ENCODE results near the gene UNK. TPM values are rescaled to one million over a fixed set of nuclear protein-coding genes. Genes with fewer than 3 reads are reported as not detected.

Gene UNK
- total RNA-seq, 1 experiment from 2014 or later: 16.0 TPM

DNA sequence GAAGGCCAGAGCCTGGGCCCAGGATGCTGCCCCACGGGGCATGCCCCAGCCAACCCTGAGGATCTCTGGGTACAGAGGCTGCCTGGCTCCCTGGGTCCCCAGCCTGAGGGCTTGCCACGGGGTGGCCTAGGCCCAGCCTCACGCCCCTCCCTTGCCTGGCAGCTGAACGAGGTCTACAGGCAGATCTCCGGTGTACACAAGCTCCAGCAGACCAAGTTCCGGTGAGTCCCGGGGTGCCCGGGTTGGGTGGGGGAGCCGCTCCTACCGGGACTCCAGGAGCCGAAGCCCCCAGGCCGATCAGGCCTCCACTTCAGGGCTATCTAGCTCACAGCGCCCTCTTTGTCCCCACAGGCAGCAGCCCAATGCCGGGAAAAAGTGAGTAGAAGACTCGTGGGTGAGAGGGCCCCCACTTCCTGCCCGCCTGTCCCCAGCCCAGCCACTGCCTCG is 44.0 kb upstream of the UNK start:
- Mint-ChIP-seq H3K4me3 (ENCODE audit: unreplicated experiment) (no peak overlapping the region), H3K27me3 (ENCODE audit: insufficient read depth, unreplicated experiment) (no peaks in the 10 kb centered on the region), H3K4me1 (ENCODE audit: insufficient read depth, unreplicated experiment) (peaks cover 5% of the 10 kb centered on the region), H3K9me3 (ENCODE audit: unreplicated experiment) (no peaks in the 10 kb centered on the region), H3K36me3 (ENCODE audit: insufficient read depth, unreplicated experiment) (peaks cover 89% of the 10 kb centered on the region), H3K27ac (ENCODE audit: low read depth, unreplicated experiment) (no peak overlapping the region)
- ChIA-PET CTCF (interaction anchor here (0.5 kb wide), 1 partner anchor 90 kb away, joined by 3 read pairs; no protein-coding TSS in a partner anchor), POLR2A (interaction anchor here (0.5 to 28.4 kb wide), 3 partner anchors 14 to 57 kb away, joined by 3 to 748 read pairs (median 3); no protein-coding TSS in a partner anchor)
- intact Hi-C loops (cut with micrococcal nuclease): no loop called here
- TF ChIP-seq, protein P1, sequence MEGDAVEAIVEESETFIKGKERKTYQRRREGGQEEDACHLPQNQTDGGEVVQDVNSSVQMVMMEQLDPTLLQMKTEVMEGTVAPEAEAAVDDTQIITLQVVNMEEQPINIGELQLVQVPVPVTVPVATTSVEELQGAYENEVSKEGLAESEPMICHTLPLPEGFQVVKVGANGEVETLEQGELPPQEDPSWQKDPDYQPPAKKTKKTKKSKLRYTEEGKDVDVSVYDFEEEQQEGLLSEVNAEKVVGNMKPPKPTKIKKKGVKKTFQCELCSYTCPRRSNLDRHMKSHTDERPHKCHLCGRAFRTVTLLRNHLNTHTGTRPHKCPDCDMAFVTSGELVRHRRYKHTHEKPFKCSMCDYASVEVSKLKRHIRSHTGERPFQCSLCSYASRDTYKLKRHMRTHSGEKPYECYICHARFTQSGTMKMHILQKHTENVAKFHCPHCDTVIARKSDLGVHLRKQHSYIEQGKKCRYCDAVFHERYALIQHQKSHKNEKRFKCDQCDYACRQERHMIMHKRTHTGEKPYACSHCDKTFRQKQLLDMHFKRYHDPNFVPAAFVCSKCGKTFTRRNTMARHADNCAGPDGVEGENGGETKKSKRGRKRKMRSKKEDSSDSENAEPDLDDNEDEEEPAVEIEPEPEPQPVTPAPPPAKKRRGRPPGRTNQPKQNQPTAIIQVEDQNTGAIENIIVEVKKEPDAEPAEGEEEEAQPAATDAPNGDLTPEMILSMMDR (IDR thresholded peaks at IDR 0.05; ENCODE audit: unreplicated experiment): no peak
- no peak for DNase-seq (ENCODE audit: unreplicated experiment)
- no TSS peak for BruUV-seq (replicated peaks)

DNA sequence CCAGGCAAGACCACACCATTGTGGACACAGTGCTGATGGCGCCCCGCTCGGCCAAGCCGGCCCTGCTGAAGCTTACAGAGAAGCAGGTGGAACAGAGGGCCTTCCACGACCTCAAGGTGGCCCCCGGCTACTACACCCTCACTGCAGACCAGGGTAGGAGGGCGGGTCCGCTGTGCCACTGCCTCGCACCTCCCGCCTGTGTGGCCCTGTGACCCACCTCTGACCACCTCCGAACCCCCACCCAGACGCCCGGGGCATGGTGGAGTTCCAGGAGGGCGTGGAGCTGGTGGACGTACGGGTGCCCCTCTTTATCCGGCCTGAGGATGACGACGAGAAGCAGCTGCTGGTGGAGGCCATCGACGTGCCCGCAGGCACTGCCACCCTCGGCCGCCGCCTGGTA is 42.3 kb upstream of the UNK start:
- intact Hi-C loops (cut with micrococcal nuclease): no loop called here
- H3K9me3 Mint-ChIP-seq (ENCODE audit: unreplicated experiment): no peaks in the 10 kb centered on the region
- TF ChIP-seq, protein P1 (IDR thresholded peaks at IDR 0.05; ENCODE audit: unreplicated experiment): no peak
- H3K36me3 Mint-ChIP-seq (ENCODE audit: insufficient read depth, unreplicated experiment): peaks cover 94% of the 10 kb centered on the region
- ChIA-PET CTCF (no interaction called here), POLR2A (interaction anchor here (1.2 to 1.6 kb wide), 3 partner anchors 33 to 75 kb away, joined by 3 to 4 read pairs (median 4); no protein-coding TSS in a partner anchor)
- H3K4me3 Mint-ChIP-seq (ENCODE audit: unreplicated experiment): no peak overlapping the region
- no peak overlapping the region for H3K27ac Mint-ChIP-seq (ENCODE audit: low read depth, unreplicated experiment)
- no peak for DNase-seq (ENCODE audit: unreplicated experiment)
- peaks cover 5% of the 10 kb centered on the region for H3K4me1 Mint-ChIP-seq (ENCODE audit: insufficient read depth, unreplicated experiment)
- BruUV-seq (replicated peaks): no TSS peak
- H3K27me3 Mint-ChIP-seq (ENCODE audit: insufficient read depth, unreplicated experiment): no peaks in the 10 kb centered on the region

DNA sequence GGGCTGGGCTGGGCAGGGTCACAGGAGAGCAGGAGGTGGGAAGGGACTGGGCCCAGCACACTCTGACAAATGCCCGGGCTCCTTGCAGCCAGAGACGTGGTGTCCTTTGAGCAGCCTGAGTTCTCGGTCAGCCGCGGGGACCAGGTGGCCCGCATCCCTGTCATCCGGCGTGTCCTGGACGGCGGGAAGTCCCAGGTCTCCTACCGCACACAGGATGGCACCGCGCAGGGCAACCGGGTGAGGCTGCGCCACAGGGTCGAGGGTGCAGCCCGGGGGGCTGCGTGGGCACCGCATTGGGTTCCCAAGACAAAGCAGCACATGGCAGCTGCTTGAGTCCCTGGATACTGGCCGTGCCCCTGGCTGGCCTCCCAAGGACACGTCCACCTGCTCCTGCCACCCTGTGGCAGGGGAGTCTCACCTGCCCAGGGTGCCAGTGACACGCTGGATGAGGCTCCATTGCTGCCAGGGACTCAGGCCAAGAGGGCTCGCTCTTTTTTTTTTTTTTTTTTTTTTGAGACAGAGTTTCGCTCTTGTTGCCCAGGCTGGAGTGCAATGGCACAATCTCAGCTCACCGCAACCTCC is 40.9 kb upstream of the UNK start:
- Mint-ChIP-seq H3K9me3 (ENCODE audit: unreplicated experiment) (no peaks in the 10 kb centered on the region), H3K4me1 (ENCODE audit: insufficient read depth, unreplicated experiment) (peaks cover 10% of the 10 kb centered on the region), H3K27ac (ENCODE audit: low read depth, unreplicated experiment) (no peak overlapping the region), H3K36me3 (ENCODE audit: insufficient read depth, unreplicated experiment) (peaks cover 94% of the 10 kb centered on the region), H3K4me3 (ENCODE audit: unreplicated experiment) (no peak overlapping the region), H3K27me3 (ENCODE audit: insufficient read depth, unreplicated experiment) (no peaks in the 10 kb centered on the region)
- intact Hi-C loops (cut with micrococcal nuclease): no loop called here
- ChIA-PET POLR2A (no interaction called here), CTCF (interaction anchor here (0.6 to 0.8 kb wide), 2 partner anchors 64 to 110 kb away, joined by 3 read pairs; partner anchors contain the start of gene SMIM5)
- TF ChIP-seq, protein P1 (IDR thresholded peaks at IDR 0.05; ENCODE audit: unreplicated experiment): no peak
- no peak for DNase-seq (ENCODE audit: unreplicated experiment)
- BruUV-seq (replicated peaks): no TSS peak

DNA sequence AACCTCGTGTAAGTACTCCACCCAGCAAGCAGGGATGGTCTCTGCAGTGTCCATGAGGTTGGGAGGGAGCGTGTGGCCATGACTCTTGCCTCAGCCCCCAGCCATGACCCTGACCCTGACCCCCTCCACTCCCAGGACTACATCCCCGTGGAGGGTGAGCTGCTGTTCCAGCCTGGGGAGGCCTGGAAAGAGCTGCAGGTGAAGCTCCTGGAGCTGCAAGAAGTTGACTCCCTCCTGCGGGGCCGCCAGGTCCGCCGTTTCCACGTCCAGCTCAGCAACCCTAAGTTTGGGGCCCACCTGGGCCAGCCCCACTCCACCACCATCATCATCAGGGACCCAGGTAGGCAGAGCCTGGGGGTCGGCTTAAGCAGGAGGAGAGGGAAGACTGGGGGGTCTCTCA is 35.9 kb upstream of the UNK start:
- no TSS peak for BruUV-seq (replicated peaks)
- Mint-ChIP-seq H3K27me3 (ENCODE audit: insufficient read depth, unreplicated experiment) (no peaks in the 10 kb centered on the region), H3K36me3 (ENCODE audit: insufficient read depth, unreplicated experiment) (peaks cover 92% of the 10 kb centered on the region), H3K4me1 (ENCODE audit: insufficient read depth, unreplicated experiment) (peaks cover 5% of the 10 kb centered on the region), H3K27ac (ENCODE audit: low read depth, unreplicated experiment) (no peak overlapping the region), H3K4me3 (ENCODE audit: unreplicated experiment) (no peak overlapping the region), H3K9me3 (ENCODE audit: unreplicated experiment) (no peaks in the 10 kb centered on the region)
- CTCF ChIA-PET: interaction anchor here (0.6 to 7.1 kb wide), 20 partner anchors 10 to 282 kb away, joined by 3 to 152 read pairs (median 7); partner anchors contain the start of genes ITGB4, RECQL5 and SMIM5
- TF ChIP-seq, protein P1 (IDR thresholded peaks at IDR 0.05; ENCODE audit: unreplicated experiment): no peak
- POLR2A ChIA-PET: interaction anchor here (0.7 to 7.2 kb wide), 8 partner anchors 11 to 82 kb away, joined by 3 to 109 read pairs (median 3); partner anchors contain the start of genes ITGB4, RECQL5 and SAP30BP
- DNase-seq (ENCODE audit: unreplicated experiment): no peak
- intact Hi-C loops (cut with micrococcal nuclease): loop anchor here (1.0 to 5.0 kb wide), 3 partner anchors 73 to 321 kb away; partner anchors contain the start of gene SMIM5
